Measurements from ENCODE around the gene GLS2.

The GLS2 gene

GRCh38 chr12:56479625-56480024, 8.3 kb downstream of the GLS2 start:
- Mint-ChIP-seq H3K9me3 (no peaks in the 10 kb centered on the region), H3K4me1 (peaks cover 6% of the 10 kb centered on the region), H3K36me3 (ENCODE audit: insufficient read depth) (no peaks in the 10 kb centered on the region), H3K27ac (ENCODE audit: low read depth) (no peak overlapping the region), H3K27me3 (no peaks in the 10 kb centered on the region), H3K4me3 (no peak overlapping the region)
- DNase-seq (ENCODE audit: low spot score in 2 of 2) (no peak), ATAC-seq (replicated peaks; ENCODE audit: extremely low read depth, poor library complexity, severe bottlenecking) (no peak)

DNA sequence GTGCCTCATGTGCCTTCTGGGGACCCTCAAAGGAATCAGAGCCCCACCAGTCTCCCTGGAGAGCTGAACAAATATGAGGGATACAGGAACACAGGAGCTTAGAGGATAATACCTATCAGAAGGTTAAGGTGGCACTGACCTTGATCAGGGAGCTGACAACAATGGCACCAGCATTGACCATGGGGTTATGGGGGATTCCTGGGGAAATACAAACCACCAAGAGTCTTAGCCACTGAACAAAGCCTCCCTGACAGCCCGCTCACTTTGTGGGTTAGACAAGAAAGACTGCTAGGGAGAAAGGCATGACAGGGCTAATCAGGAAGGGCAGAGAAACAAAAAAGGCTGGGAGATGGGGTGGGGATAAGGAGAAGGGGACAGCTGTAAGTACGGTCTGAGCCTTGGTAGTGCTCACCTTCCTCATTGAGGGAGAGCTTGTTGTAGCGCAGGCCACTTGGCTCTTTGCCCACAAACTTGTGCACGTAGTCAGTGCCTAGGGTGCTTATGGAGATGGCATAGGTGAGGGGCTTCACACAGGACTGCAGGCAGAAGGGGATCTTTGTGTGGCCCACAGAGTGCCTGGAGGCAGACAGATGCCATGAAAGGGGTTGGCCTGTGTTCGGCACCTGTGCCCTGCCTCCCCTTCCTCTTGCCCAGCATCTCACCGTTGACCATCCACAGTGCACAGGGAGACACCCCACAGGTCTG, 10.3 kb downstream of the GLS2 start:
- Mint-ChIP-seq H3K27ac (ENCODE audit: low read depth) (peak overlapping the region; percentile 38), H3K4me3 (no peak overlapping the region), H3K9me3 (no peaks in the 10 kb centered on the region), H3K27me3 (no peaks in the 10 kb centered on the region), H3K4me1 (peaks cover 6% of the 10 kb centered on the region), H3K36me3 (ENCODE audit: insufficient read depth) (no peaks in the 10 kb centered on the region)
- DNase-seq (ENCODE audit: low spot score in 2 of 2) = no peak
- no peak for ATAC-seq (replicated peaks; ENCODE audit: extremely low read depth, poor library complexity, severe bottlenecking)

- Mint-ChIP-seq H3K36me3 (ENCODE audit: insufficient read depth) (no peaks in the 10 kb centered on the region), H3K27me3 (no peaks in the 10 kb centered on the region), H3K27ac (ENCODE audit: low read depth) (no peak overlapping the region), H3K4me1 (peaks cover 6% of the 10 kb centered on the region), H3K9me3 (no peaks in the 10 kb centered on the region), H3K4me3 (no peak overlapping the region)
- ATAC-seq (replicated peaks; ENCODE audit: extremely low read depth, poor library complexity, severe bottlenecking) = no peak
- no peak for DNase-seq (ENCODE audit: low spot score in 2 of 2)
Measured at GRCh38 chr12:56476972-56477432, 11.0 kb downstream of the GLS2 start.

DNA sequence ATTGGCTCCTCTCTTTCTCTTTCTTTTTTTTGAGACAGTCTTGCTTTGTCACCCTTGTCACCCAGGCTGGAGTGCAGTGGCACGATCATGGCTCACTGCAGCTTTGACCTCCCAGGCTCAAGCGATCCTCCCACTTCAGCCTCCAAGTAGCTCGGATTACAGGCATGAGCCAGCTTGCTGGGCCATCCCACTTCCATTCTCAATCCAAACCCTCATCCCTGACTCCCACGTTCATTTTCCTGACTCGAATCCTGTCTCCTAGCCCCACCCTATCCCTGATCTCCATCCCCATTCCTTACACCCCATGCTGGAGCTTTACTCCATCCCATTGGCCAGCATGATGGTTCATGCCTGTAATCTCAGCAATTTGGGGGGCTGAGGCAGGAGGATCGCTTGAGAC, 11.8 kb downstream of the GLS2 start:
- ATAC-seq (replicated peaks; ENCODE audit: extremely low read depth, poor library complexity, severe bottlenecking) = no peak
- no peak overlapping the region for H3K4me3 Mint-ChIP-seq

DNA sequence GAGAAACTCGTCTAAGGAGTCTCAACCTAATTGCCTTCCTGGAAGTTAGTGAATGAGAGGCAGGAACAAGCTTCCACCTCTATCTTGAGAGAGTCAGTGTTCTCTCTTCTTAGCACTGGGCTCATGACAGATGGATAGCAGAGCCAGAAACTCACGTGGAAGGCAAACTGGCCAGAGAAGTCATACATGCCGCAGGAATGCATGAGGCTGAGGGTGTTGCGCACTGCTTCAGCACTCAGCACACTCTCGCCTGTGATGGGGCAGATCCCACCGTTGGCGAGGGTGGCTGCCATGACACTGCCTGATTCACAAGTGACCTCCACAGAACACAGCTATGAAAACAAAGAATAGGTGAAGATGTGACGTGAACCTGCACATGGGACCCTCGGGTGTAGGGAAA, 13.6 kb downstream of the GLS2 start:
- Mint-ChIP-seq H3K36me3 (ENCODE audit: insufficient read depth) (peaks cover 6% of the 10 kb centered on the region), H3K27ac (ENCODE audit: low read depth) (no peak overlapping the region), H3K27me3 (no peaks in the 10 kb centered on the region), H3K4me3 (no peak overlapping the region), H3K9me3 (no peaks in the 10 kb centered on the region), H3K4me1 (peaks cover 7% of the 10 kb centered on the region)
- no peak for DNase-seq (ENCODE audit: low spot score in 2 of 2)
- ATAC-seq (replicated peaks; ENCODE audit: extremely low read depth, poor library complexity, severe bottlenecking) = no peak

More for the DNA sequence above, 11.8 kb downstream of the GLS2 start:
- peak overlapping the region; percentile 81 for H3K27ac Mint-ChIP-seq (ENCODE audit: low read depth)
- H3K36me3 Mint-ChIP-seq (ENCODE audit: insufficient read depth) = no peaks in the 10 kb centered on the region
- DNase-seq (ENCODE audit: low spot score in 2 of 2) = no peak
- H3K4me1 Mint-ChIP-seq = peaks cover 6% of the 10 kb centered on the region
- no peaks in the 10 kb centered on the region for H3K9me3 Mint-ChIP-seq
- H3K27me3 Mint-ChIP-seq = no peaks in the 10 kb centered on the region

- H3K9me3 Mint-ChIP-seq = no peaks in the 10 kb centered on the region
- no peak for ATAC-seq (replicated peaks; ENCODE audit: extremely low read depth, poor library complexity, severe bottlenecking)
- DNase-seq (ENCODE audit: low spot score in 2 of 2) = no peak
- peak overlapping the region; percentile 95 for H3K4me3 Mint-ChIP-seq
- peaks cover 18% of the 10 kb centered on the region for H3K36me3 Mint-ChIP-seq (ENCODE audit: insufficient read depth)
- peak overlapping the region; percentile 95 for H3K27ac Mint-ChIP-seq (ENCODE audit: low read depth)
- no peaks in the 10 kb centered on the region for H3K27me3 Mint-ChIP-seq
- H3K4me1 Mint-ChIP-seq = peaks cover 23% of the 10 kb centered on the region
Measured at GRCh38 chr12:56469007-56469930, 18.7 kb downstream of the GLS2 start.

DNA sequence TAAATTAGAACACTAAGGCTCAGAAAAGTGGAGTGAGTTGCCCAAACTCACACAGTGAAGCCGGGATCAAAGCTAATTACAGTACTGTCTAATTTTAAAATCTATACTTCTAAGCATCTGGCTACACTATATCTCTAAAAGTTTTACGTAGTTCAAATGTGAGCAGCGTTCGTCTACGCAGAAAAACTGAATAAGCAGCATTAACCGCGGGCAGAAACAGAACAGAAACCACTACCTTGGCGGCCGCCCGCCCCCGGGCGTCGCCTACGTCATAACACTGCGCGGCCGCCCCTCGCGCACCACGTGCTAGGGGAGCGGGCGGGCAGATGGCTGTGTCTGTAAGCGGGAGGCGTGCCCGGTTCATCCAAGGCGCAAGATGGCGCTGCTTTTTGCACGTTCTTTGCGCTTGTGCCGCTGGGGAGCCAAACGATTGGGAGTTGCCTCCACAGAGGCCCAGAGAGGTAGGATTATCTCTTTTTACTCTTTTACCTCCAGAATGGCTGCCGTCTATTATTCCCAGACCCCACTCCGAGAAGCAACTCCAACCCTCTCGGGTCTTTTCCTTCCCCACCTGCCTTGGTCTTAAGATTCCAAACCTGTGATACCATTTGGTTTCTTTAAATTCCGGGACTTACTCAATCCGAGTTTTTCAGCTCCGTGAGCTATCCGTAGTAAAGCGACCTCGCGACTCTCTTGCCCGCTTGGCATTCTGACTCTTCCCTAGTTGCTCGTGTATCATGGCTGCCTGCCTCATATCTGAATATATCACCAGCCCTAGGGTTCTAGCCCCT, 19.6 kb downstream of the GLS2 start, which contains the start of gene SPRYD4:
SPRYD4 (plus strand) TSS at position 363 of the 791 bp plus-strand sequence; CDS start at position 377, 14 bp downstream.
- DNase-seq (ENCODE audit: low spot score in 2 of 2) (peak; percentile 85 to 92), ATAC-seq (replicated peaks; ENCODE audit: extremely low read depth, poor library complexity, severe bottlenecking) (peak; percentile 100)
- no peaks in the 10 kb centered on the region for H3K9me3 Mint-ChIP-seq
- H3K36me3 Mint-ChIP-seq (ENCODE audit: insufficient read depth) = peaks cover 18% of the 10 kb centered on the region
- H3K27ac Mint-ChIP-seq (ENCODE audit: low read depth) = peak within 1 kb of the TSS; percentile 95
- no peaks in the 10 kb centered on the region for H3K27me3 Mint-ChIP-seq
- H3K4me3 Mint-ChIP-seq = peak within 1 kb of the TSS; percentile 95
- H3K4me1 Mint-ChIP-seq = peaks cover 25% of the 10 kb centered on the region

- DNase-seq (ENCODE audit: low spot score in 2 of 2) (no peak), ATAC-seq (replicated peaks; ENCODE audit: extremely low read depth, poor library complexity, severe bottlenecking) (no peak)
- Mint-ChIP-seq H3K36me3 (ENCODE audit: insufficient read depth) (peaks cover 2% of the 10 kb centered on the region), H3K27ac (ENCODE audit: low read depth) (no peak overlapping the region), H3K9me3 (no peaks in the 10 kb centered on the region), H3K4me1 (peaks cover 6% of the 10 kb centered on the region), H3K4me3 (no peak overlapping the region), H3K27me3 (no peaks in the 10 kb centered on the region)
Measured at GRCh38 chr12:56462565-56462964, 25.4 kb downstream of the GLS2 start.

- ATAC-seq (replicated peaks; ENCODE audit: extremely low read depth, poor library complexity, severe bottlenecking) = no peak
- peaks cover 2% of the 10 kb centered on the region for H3K36me3 Mint-ChIP-seq (ENCODE audit: insufficient read depth)
- no peak for DNase-seq (ENCODE audit: low spot score in 2 of 2)
- no peaks in the 10 kb centered on the region for H3K9me3 Mint-ChIP-seq
- H3K4me3 Mint-ChIP-seq = no peak overlapping the region
- peaks cover 6% of the 10 kb centered on the region for H3K4me1 Mint-ChIP-seq
- H3K27ac Mint-ChIP-seq (ENCODE audit: low read depth) = no peak overlapping the region
- no peaks in the 10 kb centered on the region for H3K27me3 Mint-ChIP-seq
Measured at GRCh38 chr12:56461235-56462159, 26.5 kb downstream of the GLS2 start.

- Mint-ChIP-seq H3K4me3 (no peak overlapping the region), H3K4me1 (no peaks in the 10 kb centered on the region), H3K27me3 (no peaks in the 10 kb centered on the region), H3K27ac (ENCODE audit: low read depth) (no peak overlapping the region), H3K36me3 (ENCODE audit: insufficient read depth) (no peaks in the 10 kb centered on the region), H3K9me3 (no peaks in the 10 kb centered on the region)
- ATAC-seq (replicated peaks; ENCODE audit: extremely low read depth, poor library complexity, severe bottlenecking) (no peak), DNase-seq (ENCODE audit: low spot score in 2 of 2) (no peak)
Measured at GRCh38 chr12:56457817-56458216, 30.1 kb downstream of the GLS2 start.

DNA sequence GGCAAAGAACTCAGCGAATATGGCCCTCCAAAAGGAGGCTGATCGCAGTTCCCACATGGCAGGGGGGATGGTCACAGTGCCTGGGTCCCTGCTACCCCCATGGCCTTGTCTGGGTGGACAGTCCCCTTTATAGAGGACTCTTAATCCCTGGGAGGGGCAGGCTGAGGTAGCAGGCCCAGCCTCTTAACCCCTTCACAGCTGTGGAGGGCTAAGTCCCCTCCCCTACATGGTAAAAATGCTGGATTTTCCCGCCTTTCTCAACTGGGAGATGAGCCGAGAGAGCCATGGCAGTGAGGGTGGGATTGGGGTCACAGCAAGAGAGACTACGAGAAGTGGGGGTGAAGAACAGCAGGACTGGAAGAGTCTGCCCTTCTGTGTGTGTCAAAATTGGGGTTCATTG, 33.4 kb downstream of the GLS2 start, which contains the start of gene MIP:
MIP (minus strand) TSS at position 101 of the 400 bp plus-strand sequence; CDS start at position 57, 44 bp downstream.
- Mint-ChIP-seq H3K9me3 (no peaks in the 10 kb centered on the region), H3K36me3 (ENCODE audit: insufficient read depth) (peaks cover 1% of the 10 kb centered on the region), H3K4me3 (no peak within 1 kb of the TSS), H3K27me3 (no peaks in the 10 kb centered on the region), H3K4me1 (peaks cover 4% of the 10 kb centered on the region), H3K27ac (ENCODE audit: low read depth) (no peak within 1 kb of the TSS)
- DNase-seq (ENCODE audit: low spot score in 2 of 2) (no peak), ATAC-seq (replicated peaks; ENCODE audit: extremely low read depth, poor library complexity, severe bottlenecking) (no peak)

Measured in central memory CD8-positive, alpha-beta T cell (primary cell).